Measurements from ENCODE around the gene NETO2. TPM values are rescaled to one million over a fixed set of nuclear protein-coding genes. Genes with fewer than 3 reads are reported as not detected.

NETO2 gene
- total and polyA plus RNA-seq, 9 of the 15 experiments (the other 6 are each of a cell fraction or from before 2014, with no cell fraction given): 4.1 to 37.0 (median 22.2) TPM

DNA sequence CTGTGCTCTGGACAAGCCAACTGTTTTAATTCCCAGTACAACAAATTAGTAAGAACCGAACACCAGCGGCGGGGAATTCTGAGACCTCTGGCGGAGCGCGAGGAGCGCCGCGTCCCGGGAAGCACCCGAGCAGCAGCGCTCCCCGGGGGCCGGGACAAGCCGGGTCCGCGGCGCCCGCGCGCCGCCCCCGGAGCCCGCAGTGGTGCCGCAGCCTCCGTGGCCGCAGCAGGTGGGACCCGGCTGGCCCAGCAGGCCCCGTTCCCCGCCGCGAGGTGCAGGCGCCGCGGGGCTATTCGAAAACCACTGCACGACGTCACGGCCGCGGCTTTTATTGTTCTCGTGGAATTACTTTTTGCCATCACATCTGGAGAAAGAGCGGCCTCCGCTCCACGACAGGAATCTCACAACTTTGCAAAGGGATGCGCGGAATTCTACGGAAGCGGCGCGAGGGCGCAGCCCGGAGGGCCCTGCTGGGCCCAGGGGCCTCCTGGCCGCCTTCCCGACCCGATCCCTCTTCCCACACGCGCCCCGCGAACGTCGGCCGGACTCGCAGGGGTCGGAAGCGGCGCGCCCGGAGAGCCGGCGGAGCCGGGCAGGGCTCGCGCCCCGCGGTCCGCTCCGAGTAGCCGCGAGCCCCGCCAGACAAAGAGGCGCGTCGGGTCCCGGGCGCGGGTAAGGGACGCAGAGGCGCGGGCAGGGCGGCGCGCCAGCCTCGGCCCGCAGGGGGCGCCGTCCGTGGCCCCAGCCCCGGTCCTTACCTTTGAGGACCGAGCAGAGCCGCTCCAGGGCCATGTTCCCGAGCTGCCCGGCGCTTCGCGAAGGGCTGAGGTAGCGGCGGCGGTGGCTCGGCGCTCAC, 696 bp downstream of the NETO2 start (continued):
- no peak for TF ChIP-seq NFYB (IDR thresholded peaks at IDR 0.05; ENCODE audit: extremely low read depth, insufficient read length)
- TF ChIP-seq, protein P1, sequence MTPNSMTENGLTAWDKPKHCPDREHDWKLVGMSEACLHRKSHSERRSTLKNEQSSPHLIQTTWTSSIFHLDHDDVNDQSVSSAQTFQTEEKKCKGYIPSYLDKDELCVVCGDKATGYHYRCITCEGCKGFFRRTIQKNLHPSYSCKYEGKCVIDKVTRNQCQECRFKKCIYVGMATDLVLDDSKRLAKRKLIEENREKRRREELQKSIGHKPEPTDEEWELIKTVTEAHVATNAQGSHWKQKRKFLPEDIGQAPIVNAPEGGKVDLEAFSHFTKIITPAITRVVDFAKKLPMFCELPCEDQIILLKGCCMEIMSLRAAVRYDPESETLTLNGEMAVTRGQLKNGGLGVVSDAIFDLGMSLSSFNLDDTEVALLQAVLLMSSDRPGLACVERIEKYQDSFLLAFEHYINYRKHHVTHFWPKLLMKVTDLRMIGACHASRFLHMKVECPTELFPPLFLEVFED (CRISPR knock-in tag; conservative IDR thresholded peaks at IDR 0.05): no peak
- TF ChIP-seq, protein P2, sequence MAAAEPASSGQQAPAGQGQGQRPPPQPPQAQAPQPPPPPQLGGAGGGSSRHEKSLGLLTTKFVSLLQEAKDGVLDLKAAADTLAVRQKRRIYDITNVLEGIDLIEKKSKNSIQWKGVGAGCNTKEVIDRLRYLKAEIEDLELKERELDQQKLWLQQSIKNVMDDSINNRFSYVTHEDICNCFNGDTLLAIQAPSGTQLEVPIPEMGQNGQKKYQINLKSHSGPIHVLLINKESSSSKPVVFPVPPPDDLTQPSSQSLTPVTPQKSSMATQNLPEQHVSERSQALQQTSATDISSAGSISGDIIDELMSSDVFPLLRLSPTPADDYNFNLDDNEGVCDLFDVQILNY (CRISPR knock-in tag; IDR thresholded peaks at IDR 0.05): no peak
- TF ChIP-seq NRF1 (conservative IDR thresholded peaks at IDR 0.05 in 1 of 2, IDR thresholded peaks at IDR 0.05 in 1 of 2): peak in 1 of 2 experiments; percentile 43; a peak in 2 of 4 replicates
- TF ChIP-seq, protein P3, sequence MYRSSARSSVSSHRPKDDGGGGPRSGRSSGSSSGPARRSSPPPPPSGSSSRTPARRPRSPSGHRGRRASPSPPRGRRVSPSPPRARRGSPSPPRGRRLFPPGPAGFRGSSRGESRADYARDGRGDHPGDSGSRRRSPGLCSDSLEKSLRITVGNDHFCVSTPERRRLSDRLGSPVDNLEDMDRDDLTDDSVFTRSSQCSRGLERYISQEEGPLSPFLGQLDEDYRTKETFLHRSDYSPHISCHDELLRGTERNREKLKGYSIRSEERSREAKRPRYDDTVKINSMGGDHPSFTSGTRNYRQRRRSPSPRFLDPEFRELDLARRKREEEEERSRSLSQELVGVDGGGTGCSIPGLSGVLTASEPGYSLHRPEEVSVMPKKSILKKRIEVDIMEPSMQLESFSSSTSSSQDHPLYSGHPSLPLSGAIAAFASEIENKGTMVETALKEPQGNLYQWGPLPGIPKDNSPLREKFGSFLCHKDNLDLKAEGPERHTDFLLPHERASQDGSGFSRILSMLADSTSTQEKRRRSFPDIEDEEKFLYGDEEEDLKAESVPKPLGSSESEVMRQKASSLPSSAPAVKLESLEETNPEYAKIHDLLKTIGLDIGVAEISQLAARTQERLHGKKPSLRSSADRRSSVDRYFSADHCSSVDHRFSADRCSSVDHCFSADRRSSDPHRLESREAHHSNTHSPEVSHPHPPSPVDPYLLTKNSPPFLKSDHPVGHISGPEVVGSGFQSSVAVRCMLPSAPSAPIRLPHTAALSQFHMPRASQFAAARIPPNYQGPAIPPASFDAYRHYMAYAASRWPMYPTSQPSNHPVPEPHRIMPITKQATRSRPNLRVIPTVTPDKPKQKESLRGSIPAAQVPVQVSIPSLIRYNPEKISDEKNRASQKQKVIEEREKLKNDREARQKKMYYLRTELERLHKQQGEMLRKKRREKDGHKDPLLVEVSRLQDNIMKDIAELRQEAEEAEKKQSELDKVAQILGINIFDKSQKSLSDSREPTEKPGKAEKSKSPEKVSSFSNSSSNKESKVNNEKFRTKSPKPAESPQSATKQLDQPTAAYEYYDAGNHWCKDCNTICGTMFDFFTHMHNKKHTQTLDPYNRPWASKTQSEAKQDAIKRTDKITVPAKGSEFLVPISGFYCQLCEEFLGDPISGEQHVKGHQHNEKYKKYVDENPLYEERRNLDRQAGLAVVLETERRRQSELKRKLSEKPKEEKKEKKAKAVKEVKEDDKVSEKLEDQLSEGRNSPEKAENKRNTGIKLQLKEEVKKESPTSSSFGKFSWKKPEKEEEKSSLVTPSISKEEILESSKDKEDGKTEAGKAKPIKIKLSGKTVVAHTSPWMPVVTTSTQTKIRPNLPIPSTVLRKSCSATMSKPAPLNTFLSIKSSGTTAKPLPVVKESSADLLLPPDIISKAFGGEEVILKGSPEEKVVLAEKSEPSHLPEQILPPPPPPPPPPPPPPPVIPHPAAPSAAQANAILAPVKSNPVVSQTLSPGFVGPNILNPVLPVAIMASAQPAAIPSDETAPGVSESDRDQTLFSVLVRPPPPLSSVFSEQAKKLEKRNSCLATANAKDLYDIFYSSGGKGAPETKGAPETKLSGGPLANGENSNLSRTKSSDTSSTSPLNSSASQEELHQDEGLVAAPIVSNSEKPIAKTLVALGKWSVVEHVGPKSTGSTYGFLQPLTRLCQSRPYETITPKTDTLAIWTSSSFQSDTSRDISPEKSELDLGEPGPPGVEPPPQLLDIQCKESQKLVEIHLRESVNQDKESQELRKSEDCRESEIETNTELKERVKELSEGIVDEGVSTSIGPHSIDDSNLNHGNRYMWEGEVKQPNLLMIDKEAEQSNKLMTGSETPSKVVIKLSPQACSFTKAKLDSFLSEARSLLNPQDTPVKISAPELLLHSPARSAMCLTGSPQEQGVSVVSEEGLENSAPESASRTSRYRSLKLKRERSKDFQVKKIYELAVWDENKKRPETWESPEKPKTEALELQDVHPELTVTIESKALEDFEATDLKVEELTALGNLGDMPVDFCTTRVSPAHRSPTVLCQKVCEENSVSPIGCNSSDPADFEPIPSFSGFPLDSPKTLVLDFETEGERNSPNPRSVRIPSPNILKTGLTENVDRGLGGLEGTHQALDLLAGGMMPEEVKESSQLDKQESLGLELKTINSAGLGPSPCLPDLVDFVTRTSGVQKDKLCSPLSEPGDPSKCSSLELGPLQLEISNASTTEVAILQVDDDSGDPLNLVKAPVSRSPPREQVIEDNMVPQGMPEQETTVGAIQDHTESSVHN (IDR thresholded peaks at IDR 0.05; ENCODE audit: borderline replicate concordance in 1 of 2, low read depth in 1 of 2): no peak
- TF ChIP-seq CBFB (CRISPR knock-in tag; IDR thresholded peaks at IDR 0.05): no peak
- TF ChIP-seq SMAD3 (CRISPR knock-in tag; conservative IDR thresholded peaks at IDR 0.05): no peak
- peak; percentile 81 for TF ChIP-seq SMAD4 (CRISPR knock-in tag; conservative IDR thresholded peaks at IDR 0.05)
- TF ChIP-seq CREM (IDR thresholded peaks at IDR 0.05; ENCODE audit: low read depth): peak; percentile 51; the same call in 1 of the 2 replicates
- TF ChIP-seq YY1 (IDR thresholded peaks at IDR 0.05; ENCODE audit: borderline replicate concordance in 1 of 3, control insufficient read depth in 1 of 3, extremely low read depth in 1 of 3, insufficient read depth in 3 of 3, insufficient read length in 1 of 3, insufficient replicate concordance in 2 of 3, low read depth in 1 of 3, low read length in 2 of 3): peak in 2 of 3 experiments; percentile 67 to 70
- TF ChIP-seq ZBTB7A (IDR thresholded peaks at IDR 0.05; ENCODE audit: borderline replicate concordance, control insufficient read depth, low read depth, low read length): peak; percentile 29; the same call in 1 of the 2 replicates
- TF ChIP-seq, protein P4, sequence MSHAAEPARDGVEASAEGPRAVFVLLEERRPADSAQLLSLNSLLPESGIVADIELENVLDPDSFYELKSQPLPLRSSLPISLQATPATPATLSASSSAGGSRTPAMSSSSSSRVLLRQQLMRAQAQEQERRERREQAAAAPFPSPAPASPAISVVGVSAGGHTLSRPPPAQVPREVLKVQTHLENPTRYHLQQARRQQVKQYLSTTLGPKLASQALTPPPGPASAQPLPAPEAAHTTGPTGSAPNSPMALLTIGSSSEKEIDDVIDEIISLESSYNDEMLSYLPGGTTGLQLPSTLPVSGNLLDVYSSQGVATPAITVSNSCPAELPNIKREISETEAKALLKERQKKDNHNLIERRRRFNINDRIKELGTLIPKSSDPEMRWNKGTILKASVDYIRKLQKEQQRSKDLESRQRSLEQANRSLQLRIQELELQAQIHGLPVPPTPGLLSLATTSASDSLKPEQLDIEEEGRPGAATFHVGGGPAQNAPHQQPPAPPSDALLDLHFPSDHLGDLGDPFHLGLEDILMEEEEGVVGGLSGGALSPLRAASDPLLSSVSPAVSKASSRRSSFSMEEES (CRISPR knock-in tag; IDR thresholded peaks at IDR 0.05): no peak
- TF ChIP-seq ZNF316 (IDR thresholded peaks at IDR 0.05): no peak
